Colonic mucosa (tissue), 4 donors: ENCODE results near the gene GLIS2. TPM values are rescaled to one million over a fixed set of nuclear protein-coding genes. Genes with fewer than 3 reads are reported as not detected.
A peak's percentile ranks its signal among the peaks of the same experiment; 100 is the strongest.

Experiments used
- DNase-seq: peaks from one replicate; pipeline ENCODE4 v3.0.0-alpha.2; 2020
- H3K27ac ChIP-seq: fragments of 200-600 bp; one replicate; pipeline ENCODE4 v1.8.0; 2021
- H3K27me3 ChIP-seq: fragments of 200-600 bp; one replicate; pipeline ENCODE4 v1.8.0; 2021
- H3K36me3 ChIP-seq: fragments of 200-600 bp; one replicate; pipeline ENCODE4 v1.8.0; 2021
- H3K4me1 ChIP-seq: fragments of 200-600 bp; one replicate; pipeline ENCODE4 v1.8.0; 2021; ENCODE audit warnings: mild to moderate bottlenecking
- H3K4me3 ChIP-seq: fragments of 200-600 bp; one replicate; pipeline ENCODE4 v1.8.0; 2021
- H3K9ac ChIP-seq, 2 donors: one replicate each; pipeline ENCODE4 v1.7.0; 2013; ENCODE audit warnings: control low read depth in 2 of 2, low read depth in 2 of 2, low read length in 2 of 2
- H3K9me3 ChIP-seq: fragments of 200-600 bp; one replicate; pipeline ENCODE4 v1.8.0; 2021
- CTCF ChIP-seq: fragments of 200-600 bp; IDR thresholded peaks from one replicate; pipeline ENCODE4 v1.8.0; 2022; ENCODE audit warnings: antibody characterized with exemption, mild to moderate bottlenecking
- intact Hi-C: fragments of 100-400 bp; cut with DNase I; formaldehyde crosslinking; loops from one replicate; pipeline ENCODE4 v1.14.1; 2022
- total RNA-seq, 2 donors: library from RNA; stranded (reverse); fragmentation: NEBNext Ultra II Directional in 1 of 2; extraction: Animal tissue kit (Norgen Biotek cat#: 25700) in 1 of 2; gene quantifications; one replicate each; pipeline ENCODE4 v1.2.1, GENCODE V29; 2021
- donor health status: healthy.
- donor health status: DM: no; HTN: no; CAD: no.
- donor health status: DM: no; HTN: no; CAD: no.

Gene GLIS2
- total RNA-seq, 2 donors from 2014 or later = 0.89 to 4.1 TPM

GRCh38 chr16:4322121-4323052 lies 6.5 kb downstream of the GLIS2 start:
- TF ChIP-seq CTCF = no peak
- DNase-seq = no peak
- Histone ChIP-seq H3K9ac (no peak overlapping the region), H3K4me3 (no peak overlapping the region), H3K36me3 (no peaks in the 10 kb centered on the region), H3K9me3 (no peaks in the 10 kb centered on the region), H3K27me3 (peaks cover 2% of the 10 kb centered on the region), H3K4me1 (peaks cover 3% of the 10 kb centered on the region), H3K27ac (no peak overlapping the region)
- intact Hi-C loops = no loop called here

GRCh38 chr16:4323071-4323844 lies 7.4 kb downstream of the GLIS2 start:
- TF ChIP-seq CTCF = no peak
- no peak for DNase-seq
- intact Hi-C loops = no loop called here

GRCh38 chr16:4323845-4324488 lies 8.1 kb downstream of the GLIS2 start:
- Histone ChIP-seq H3K4me1 (peaks cover 8% of the 10 kb centered on the region), H3K27me3 (peaks cover 8% of the 10 kb centered on the region), H3K9ac (peak overlapping the region; percentile 32 to 40), H3K4me3 (no peak overlapping the region), H3K27ac (peak overlapping the region; percentile 46), H3K36me3 (no peaks in the 10 kb centered on the region), H3K9me3 (no peaks in the 10 kb centered on the region)
- intact Hi-C loops = no loop called here
- peak; percentile 51 for DNase-seq
- no peak for TF ChIP-seq CTCF

More at GRCh38 chr16:4323071-4323844, 7.4 kb downstream of the GLIS2 start:
- H3K9me3 ChIP-seq = no peaks in the 10 kb centered on the region
- no peaks in the 10 kb centered on the region for H3K36me3 ChIP-seq
- H3K4me1 ChIP-seq = peaks cover 8% of the 10 kb centered on the region
- peak overlapping the region; percentile 32 to 34 for H3K9ac ChIP-seq
- H3K27ac ChIP-seq = peak overlapping the region; percentile 46
- no peak overlapping the region for H3K4me3 ChIP-seq
- peaks cover 8% of the 10 kb centered on the region for H3K27me3 ChIP-seq

GRCh38 chr16:4324492-4325252 lies 8.8 kb downstream of the GLIS2 start:
- intact Hi-C loops = no loop called here
- peaks cover 4% of the 10 kb centered on the region for H3K4me1 ChIP-seq
- H3K36me3 ChIP-seq = no peaks in the 10 kb centered on the region
- no peaks in the 10 kb centered on the region for H3K9me3 ChIP-seq
- no peak for DNase-seq
- H3K9ac ChIP-seq = peak overlapping the region in 1 of 2 donors; percentile 40
- H3K4me3 ChIP-seq = no peak overlapping the region
- no peak for TF ChIP-seq CTCF
- H3K27ac ChIP-seq = peak overlapping the region; percentile 46
- H3K27me3 ChIP-seq = peaks cover 8% of the 10 kb centered on the region
